Kidney epithelial cell (primary cell): Measurements from ENCODE around the gene PTPRJ. TPM values are rescaled to one million over a fixed set of nuclear protein-coding genes. Genes with fewer than 3 reads are reported as not detected.

Source experiments
- DNase-seq: peaks from one replicate; pipeline ENCODE4 v3.0.0-alpha.2; 2010; ENCODE audit warnings: low read depth
- H3K27me3 ChIP-seq: 2 replicates; pipeline ENCODE4 v1.6.0; 2011; ENCODE audit warnings: low read length; ENCODE audit not compliant: control insufficient read depth, insufficient read depth
- H3K36me3 ChIP-seq: 2 replicates; pipeline ENCODE4 v1.5.1; 2011; ENCODE audit warnings: low read length; ENCODE audit not compliant: control insufficient read depth, insufficient read depth
- H3K4me3 ChIP-seq: 2 replicates; pipeline ENCODE4 v1.5.1; 2011; ENCODE audit warnings: low read depth, mild to moderate bottlenecking, control low read depth, low read length
- total RNA-seq: library from RNA; depleted of rRNA; stranded (reverse); fragments of >200 nt; gene quantifications from 2 replicates; pipeline ENCODE4 v1.2.3, GENCODE V29; 2015
- TF ChIP-seq, protein P1 (sequence below): IDR thresholded peaks from 2 replicates; pipeline ENCODE4 v1.5.1; 2011; ENCODE audit warnings: mild to moderate bottlenecking, moderate library complexity, low read length, control low read depth, inconsistent platforms; ENCODE audit not compliant: insufficient read depth, poor library complexity, severe bottlenecking

The PTPRJ gene
- total RNA-seq, 1 donor from 2014 or later: 42.3 TPM

DNA sequence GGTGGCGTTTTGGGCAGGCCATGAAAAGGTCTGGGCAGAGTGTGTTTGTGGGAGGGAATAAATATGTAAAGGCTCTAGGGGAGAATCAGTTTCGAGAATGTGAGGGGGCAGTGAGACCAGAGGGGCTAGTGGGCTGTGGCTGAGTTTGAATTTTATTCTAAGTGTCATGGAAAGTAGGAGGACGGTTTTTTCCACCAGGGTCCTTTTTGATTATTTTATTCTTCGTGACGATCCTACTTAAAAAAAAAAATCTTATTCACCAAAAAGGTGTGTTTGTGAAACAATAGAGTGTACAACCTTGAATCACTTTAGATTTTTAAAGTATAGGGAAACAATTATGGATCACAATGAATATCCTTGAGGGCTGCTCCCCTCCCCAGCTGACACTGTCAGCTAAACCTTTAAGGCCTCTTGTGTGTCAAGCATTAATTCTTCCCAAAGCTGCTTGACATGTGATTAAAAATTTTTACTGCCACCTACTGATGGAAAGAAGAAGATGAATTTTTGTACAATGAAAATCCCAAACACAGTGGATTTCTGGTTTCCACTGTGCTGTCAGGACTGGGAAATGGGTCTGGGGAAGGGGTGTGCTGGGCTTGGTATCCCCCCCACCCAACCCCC lies 128.8 kb downstream of the PTPRJ start:
- no peaks in the 10 kb centered on the region for H3K36me3 ChIP-seq
- H3K27me3 ChIP-seq: no peaks in the 10 kb centered on the region
- TF ChIP-seq, protein P1, sequence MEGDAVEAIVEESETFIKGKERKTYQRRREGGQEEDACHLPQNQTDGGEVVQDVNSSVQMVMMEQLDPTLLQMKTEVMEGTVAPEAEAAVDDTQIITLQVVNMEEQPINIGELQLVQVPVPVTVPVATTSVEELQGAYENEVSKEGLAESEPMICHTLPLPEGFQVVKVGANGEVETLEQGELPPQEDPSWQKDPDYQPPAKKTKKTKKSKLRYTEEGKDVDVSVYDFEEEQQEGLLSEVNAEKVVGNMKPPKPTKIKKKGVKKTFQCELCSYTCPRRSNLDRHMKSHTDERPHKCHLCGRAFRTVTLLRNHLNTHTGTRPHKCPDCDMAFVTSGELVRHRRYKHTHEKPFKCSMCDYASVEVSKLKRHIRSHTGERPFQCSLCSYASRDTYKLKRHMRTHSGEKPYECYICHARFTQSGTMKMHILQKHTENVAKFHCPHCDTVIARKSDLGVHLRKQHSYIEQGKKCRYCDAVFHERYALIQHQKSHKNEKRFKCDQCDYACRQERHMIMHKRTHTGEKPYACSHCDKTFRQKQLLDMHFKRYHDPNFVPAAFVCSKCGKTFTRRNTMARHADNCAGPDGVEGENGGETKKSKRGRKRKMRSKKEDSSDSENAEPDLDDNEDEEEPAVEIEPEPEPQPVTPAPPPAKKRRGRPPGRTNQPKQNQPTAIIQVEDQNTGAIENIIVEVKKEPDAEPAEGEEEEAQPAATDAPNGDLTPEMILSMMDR: peak; percentile 32
- no peak for DNase-seq
- H3K4me3 ChIP-seq: no peak overlapping the region

- Histone ChIP-seq H3K4me3 (no peak overlapping the region), H3K36me3 (peaks cover 2% of the 10 kb centered on the region), H3K27me3 (no peaks in the 10 kb centered on the region)
- no peak for DNase-seq
- TF ChIP-seq, protein P1: no peak
These were observed 130.1 kb downstream of the PTPRJ start for GRCh38 chr11:48110509-48110766.

GRCh38 chr11:48111891-48112290 lies 131.5 kb downstream of the PTPRJ start:
- no peak for DNase-seq
- TF ChIP-seq, protein P1: no peak
- H3K4me3 ChIP-seq: no peak overlapping the region
- no peaks in the 10 kb centered on the region for H3K27me3 ChIP-seq
- H3K36me3 ChIP-seq: peaks cover 2% of the 10 kb centered on the region

DNA sequence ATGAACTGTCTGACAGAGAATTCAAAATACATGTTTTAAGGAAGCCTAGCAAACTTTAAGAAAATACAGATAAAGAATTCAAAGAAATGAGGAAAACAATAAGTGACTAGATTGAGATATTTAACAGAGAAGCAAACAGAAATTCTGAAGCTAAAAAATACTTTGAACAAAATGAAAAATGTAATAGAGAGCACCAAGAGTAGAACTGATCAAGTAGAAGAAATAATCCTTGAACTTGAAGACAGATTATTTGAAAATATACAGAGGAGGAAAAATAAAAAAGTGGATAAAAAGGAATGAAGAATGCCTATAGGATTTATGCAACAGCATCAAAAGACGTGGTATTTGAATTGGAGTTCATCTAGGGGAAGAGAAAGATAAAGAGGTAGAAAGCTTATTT lies 134.4 kb downstream of the PTPRJ start:
- TF ChIP-seq, protein P1: no peak
- no peaks in the 10 kb centered on the region for H3K27me3 ChIP-seq
- no peak for DNase-seq
- peaks cover 3% of the 10 kb centered on the region for H3K36me3 ChIP-seq
- no peak overlapping the region for H3K4me3 ChIP-seq

- no peak overlapping the region for H3K4me3 ChIP-seq
- no peaks in the 10 kb centered on the region for H3K27me3 ChIP-seq
- H3K36me3 ChIP-seq: peaks cover 3% of the 10 kb centered on the region
- TF ChIP-seq, protein P1: peak; percentile 40
- DNase-seq: no peak
These were observed 136.3 kb downstream of the PTPRJ start for GRCh38 chr11:48116437-48117228.

DNA sequence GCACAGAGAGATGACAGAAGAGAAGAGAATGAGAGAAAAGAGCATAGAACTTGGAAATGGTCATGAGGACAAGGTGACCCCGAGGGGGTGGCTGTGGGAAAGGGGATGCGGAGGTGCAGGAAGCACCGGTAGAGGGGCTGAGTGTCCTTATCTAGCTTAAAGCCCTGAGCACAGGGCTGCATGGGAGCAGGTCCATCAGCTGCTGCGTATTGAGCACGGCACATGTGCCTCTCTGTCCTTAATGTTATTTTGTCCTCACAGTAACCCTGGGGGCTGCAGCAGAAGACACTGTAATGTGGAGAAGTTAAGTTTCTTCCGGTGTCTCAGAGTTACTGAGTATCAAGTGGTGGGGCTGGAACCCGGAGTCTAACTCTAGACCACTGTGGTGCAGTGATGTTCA lies 141.9 kb downstream of the PTPRJ start:
- no peak for DNase-seq
- H3K4me3 ChIP-seq: no peak overlapping the region
- peaks cover 8% of the 10 kb centered on the region for H3K36me3 ChIP-seq
- TF ChIP-seq, protein P1: no peak
- H3K27me3 ChIP-seq: no peaks in the 10 kb centered on the region
